HepG2 (cell line): ENCODE results near the gene TRMT1. TPM values are rescaled to one million over a fixed set of nuclear protein-coding genes. Genes with fewer than 3 reads are reported as not detected.

ENCODE experiments used
- AHR ChIP-seq: IDR thresholded peaks from 2 replicates; pipeline ENCODE4 v1.6.1; 2018; ENCODE audit warnings: missing genetic modification reagents, missing compliant biosample characterization
- BCL3 ChIP-seq: sonication (generic); formaldehyde crosslinking; IDR thresholded peaks from 2 replicates; pipeline ENCODE4 v1.5.1; 2020; ENCODE audit warnings: mild to moderate bottlenecking, missing genetic modification reagents, moderate library complexity
- CBX2 ChIP-seq, 2 experiments: fragments of 200-600 bp in 1 of 2; sonication (generic); formaldehyde crosslinking in 1 of 2; IDR thresholded peaks; 2 replicates each; pipeline versions ENCODE4 v1.7.0 to v1.8.1; 2018 to 2022; ENCODE audit warnings: low read depth in 2 of 2, low read length in 1 of 2, mild to moderate bottlenecking in 1 of 2, missing genetic modification reagents in 1 of 2
- CCAR2 ChIP-seq: fragments of 200-400 bp; formaldehyde crosslinking; optimal IDR thresholded peaks from 2 replicates; pipeline ENCODE3; 2018; ENCODE audit warnings: low read depth, mild to moderate bottlenecking, low read length, moderate library complexity
- HHEX ChIP-seq: IDR thresholded peaks from 2 replicates; pipeline ENCODE4 v1.6.1; 2016; ENCODE audit warnings: control low read depth
- MAFK ChIP-seq, 2 experiments: IDR thresholded peaks in 1 of 2; conservative IDR thresholded peaks in 1 of 2; 2 replicates each; pipeline ENCODE4 v1.6.1; 2011; ENCODE audit warnings: improper control_type of control experiment in 2 of 2, low read length in 2 of 2
- NCOA1 ChIP-seq: sonication (generic); formaldehyde crosslinking; IDR thresholded peaks from 2 replicates; pipeline ENCODE4 v1.9.0; 2021; ENCODE audit warnings: missing genetic modification reagents
- NR2C2 ChIP-seq: sonication (generic); formaldehyde crosslinking; IDR thresholded peaks from 2 replicates; pipeline ENCODE4 v1.4.0; 2020; ENCODE audit warnings: missing genetic modification reagents, mild to moderate bottlenecking, moderate library complexity, borderline replicate concordance
- NR2F2 ChIP-seq: IDR thresholded peaks from 2 replicates; pipeline ENCODE4 v1.6.1; 2012; ENCODE audit warnings: low read depth, inconsistent platforms, borderline replicate concordance
- PCBP1 ChIP-seq: fragments of 200-400 bp; formaldehyde crosslinking; IDR thresholded peaks from 2 replicates; pipeline ENCODE4 v1.6.1; 2017; ENCODE audit warnings: mild to moderate bottlenecking, low read depth, low read length, borderline replicate concordance
- PHF8 ChIP-seq: sonication (generic); formaldehyde crosslinking; IDR thresholded peaks from 2 replicates; pipeline ENCODE4 v1.5.0; 2020; ENCODE audit warnings: missing genetic modification reagents
- SP2 ChIP-seq: sonication (generic); formaldehyde crosslinking; IDR thresholded peaks from 2 replicates; pipeline ENCODE4 v1.5.1; 2020; ENCODE audit warnings: mild to moderate bottlenecking, missing genetic modification reagents
- U2AF2 ChIP-seq: fragments of 200-400 bp; formaldehyde crosslinking; IDR thresholded peaks from 2 replicates; pipeline ENCODE4 v1.6.1; 2017; ENCODE audit warnings: low read depth, mild to moderate bottlenecking, low read length
- YY1 ChIP-seq: IDR thresholded peaks from 2 replicates; pipeline ENCODE4 v1.6.1; 2011; ENCODE audit warnings: low read length, low read depth, moderate library complexity, mild to moderate bottlenecking; ENCODE audit not compliant: insufficient read depth, insufficient replicate concordance
- ZFP41 ChIP-seq: sonication (generic); formaldehyde crosslinking; IDR thresholded peaks from 2 replicates; pipeline ENCODE4 v1.4.0; 2020; ENCODE audit warnings: mild to moderate bottlenecking, missing genetic modification reagents, borderline replicate concordance
- ZNF12 ChIP-seq: sonication (generic); formaldehyde crosslinking; IDR thresholded peaks from 2 replicates; pipeline ENCODE4 v1.5.0; 2020; ENCODE audit warnings: missing genetic modification reagents
- ZNF136 ChIP-seq: sonication (generic); formaldehyde crosslinking; IDR thresholded peaks from 2 replicates; pipeline ENCODE4 v1.8.1; 2022; ENCODE audit warnings: low read depth, mild to moderate bottlenecking, moderate library complexity, missing genetic modification reagents
- ZNF235 ChIP-seq: sonication (generic); formaldehyde crosslinking; IDR thresholded peaks from 2 replicates; pipeline ENCODE4 v1.8.1; 2023; ENCODE audit warnings: mild to moderate bottlenecking, missing genetic modification reagents, borderline replicate concordance
- ZNF549 ChIP-seq: sonication (generic); formaldehyde crosslinking; IDR thresholded peaks from 2 replicates; pipeline ENCODE4 v1.5.0; 2020; ENCODE audit warnings: missing genetic modification reagents
- ZNF557 ChIP-seq: sonication (generic); formaldehyde crosslinking; IDR thresholded peaks from 2 replicates; pipeline ENCODE4 v1.4.0; 2020; ENCODE audit warnings: missing genetic modification reagents
- ZNF576 ChIP-seq: sonication (generic); formaldehyde crosslinking; IDR thresholded peaks from 2 replicates; pipeline ENCODE4 v1.4.0; 2020; ENCODE audit warnings: mild to moderate bottlenecking, missing genetic modification reagents
- ZNF83 ChIP-seq: sonication (generic); formaldehyde crosslinking; IDR thresholded peaks from 2 replicates; pipeline ENCODE4 v1.4.0; 2020; ENCODE audit warnings: missing genetic modification reagents, mild to moderate bottlenecking, borderline replicate concordance
- polyA plus RNA-seq, 8 experiments: library from polyadenylated mRNA; depleted of rRNA in 3 of 8; stranded (reverse) in 7 of 8; unstranded in 1 of 8; fragments of >200 nt; fragmentation: Illumina TruSeq in 4 of 8; extraction: Trizol in 4 of 8; gene quantifications; 2 replicates each; pipeline versions ENCODE4 v1.2.1 to v1.2.3, GENCODE V29; 2011 to 2016; ENCODE audit warnings: low read depth in 4 of 8, missing spikeins in 1 of 8, mixed read lengths in 1 of 8; ENCODE audit not compliant: insufficient read depth in 1 of 8
- total RNA-seq, 5 experiments: library from RNA; depleted of rRNA; stranded (reverse); fragments of >200 nt; fragmentation: Illumina TruSeq; extraction: Trizol; gene quantifications; 2 replicates each; pipeline ENCODE4 v1.2.3, GENCODE V29; 2016; ENCODE audit warnings: low read depth in 1 of 5
- TF ChIP-seq, protein P1 (sequence below): sonication (generic); formaldehyde crosslinking; IDR thresholded peaks from 2 replicates; pipeline ENCODE4 v1.8.0; 2022; ENCODE audit warnings: mild to moderate bottlenecking, missing genetic modification reagents, moderate library complexity
- TF ChIP-seq, protein P2 (sequence below): sonication (generic); formaldehyde crosslinking; IDR thresholded peaks from 2 replicates; pipeline ENCODE4 v1.5.0; 2020; ENCODE audit warnings: mild to moderate bottlenecking, missing genetic modification reagents
- TF ChIP-seq, protein P3 (sequence below): sonication (generic); formaldehyde crosslinking; IDR thresholded peaks from 2 replicates; pipeline ENCODE4 v1.8.0; 2022; ENCODE audit warnings: mild to moderate bottlenecking, missing genetic modification reagents, borderline replicate concordance

The TRMT1 gene
- total and polyA plus RNA-seq, 2 of the 13 experiments (the other 11 are each of a cell fraction or from before 2014, with no cell fraction given), result 35.5 to 44.1 TPM

DNA sequence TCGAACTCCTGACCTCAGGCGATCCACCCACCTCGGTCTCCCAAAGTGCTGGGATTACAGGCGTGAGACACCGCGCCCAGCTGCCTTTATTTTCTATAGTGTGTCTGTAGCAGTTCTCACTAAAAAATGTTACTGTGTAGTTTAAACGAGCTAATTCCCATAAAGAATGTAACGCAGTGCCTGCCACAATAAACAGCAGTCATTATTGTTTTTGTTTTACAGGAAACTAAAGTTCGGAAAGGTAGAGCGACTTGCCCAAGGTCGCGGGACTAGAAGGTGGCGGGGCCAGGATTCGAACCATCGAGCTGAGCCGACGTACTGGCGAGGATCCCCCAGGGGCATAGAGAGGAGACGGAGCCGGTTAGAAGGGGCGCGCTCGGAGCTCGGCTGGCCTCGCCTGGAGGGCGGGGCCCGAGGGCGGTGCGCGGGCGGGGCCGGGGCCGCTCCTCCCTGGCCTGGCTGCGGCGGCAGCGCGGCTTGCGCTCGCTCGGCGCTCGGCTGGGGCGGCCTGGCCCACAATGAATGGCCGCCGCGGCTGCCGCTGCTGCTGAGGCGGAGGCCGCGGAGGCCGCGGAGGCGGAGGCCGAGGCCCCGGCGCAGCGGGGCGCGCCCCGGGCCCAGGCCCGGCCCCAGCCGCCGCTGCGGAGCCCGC, 1.4 kb upstream of the TRMT1 start, which contains the start of gene NACC1 (continued):
- no peak for TF ChIP-seq CCAR2
- TF ChIP-seq NR2F2, result no peak
- TF ChIP-seq NCOA1 (CRISPR knock-in tag), result no peak
- TF ChIP-seq NR2C2 (CRISPR knock-in tag), result no peak
- no peak for TF ChIP-seq ZNF235 (CRISPR knock-in tag)
- TF ChIP-seq, protein P1, sequence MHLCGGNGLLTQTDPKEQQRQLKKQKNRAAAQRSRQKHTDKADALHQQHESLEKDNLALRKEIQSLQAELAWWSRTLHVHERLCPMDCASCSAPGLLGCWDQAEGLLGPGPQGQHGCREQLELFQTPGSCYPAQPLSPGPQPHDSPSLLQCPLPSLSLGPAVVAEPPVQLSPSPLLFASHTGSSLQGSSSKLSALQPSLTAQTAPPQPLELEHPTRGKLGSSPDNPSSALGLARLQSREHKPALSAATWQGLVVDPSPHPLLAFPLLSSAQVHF, result no peak
- TF ChIP-seq ZFP41 (CRISPR knock-in tag), result no peak
- TF ChIP-seq BCL3 (CRISPR knock-in tag), result no peak
- no peak for TF ChIP-seq ZNF83 (CRISPR knock-in tag)
- TF ChIP-seq ZNF549, result no peak
- TF ChIP-seq PCBP1, result no peak
- TF ChIP-seq, protein P2, sequence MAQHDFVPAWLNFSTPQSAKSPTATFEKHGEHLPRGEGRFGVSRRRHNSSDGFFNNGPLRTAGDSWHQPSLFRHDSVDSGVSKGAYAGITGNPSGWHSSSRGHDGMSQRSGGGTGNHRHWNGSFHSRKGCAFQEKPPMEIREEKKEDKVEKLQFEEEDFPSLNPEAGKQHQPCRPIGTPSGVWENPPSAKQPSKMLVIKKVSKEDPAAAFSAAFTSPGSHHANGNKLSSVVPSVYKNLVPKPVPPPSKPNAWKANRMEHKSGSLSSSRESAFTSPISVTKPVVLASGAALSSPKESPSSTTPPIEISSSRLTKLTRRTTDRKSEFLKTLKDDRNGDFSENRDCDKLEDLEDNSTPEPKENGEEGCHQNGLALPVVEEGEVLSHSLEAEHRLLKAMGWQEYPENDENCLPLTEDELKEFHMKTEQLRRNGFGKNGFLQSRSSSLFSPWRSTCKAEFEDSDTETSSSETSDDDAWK (CRISPR knock-in tag), result no peak
- TF ChIP-seq YY1, result peak; percentile 94
- peak; percentile 16; the same call in 1 of the 2 replicates for TF ChIP-seq PHF8 (CRISPR knock-in tag)
- TF ChIP-seq ZNF12 (CRISPR knock-in tag), result no peak
- TF ChIP-seq, protein P3, sequence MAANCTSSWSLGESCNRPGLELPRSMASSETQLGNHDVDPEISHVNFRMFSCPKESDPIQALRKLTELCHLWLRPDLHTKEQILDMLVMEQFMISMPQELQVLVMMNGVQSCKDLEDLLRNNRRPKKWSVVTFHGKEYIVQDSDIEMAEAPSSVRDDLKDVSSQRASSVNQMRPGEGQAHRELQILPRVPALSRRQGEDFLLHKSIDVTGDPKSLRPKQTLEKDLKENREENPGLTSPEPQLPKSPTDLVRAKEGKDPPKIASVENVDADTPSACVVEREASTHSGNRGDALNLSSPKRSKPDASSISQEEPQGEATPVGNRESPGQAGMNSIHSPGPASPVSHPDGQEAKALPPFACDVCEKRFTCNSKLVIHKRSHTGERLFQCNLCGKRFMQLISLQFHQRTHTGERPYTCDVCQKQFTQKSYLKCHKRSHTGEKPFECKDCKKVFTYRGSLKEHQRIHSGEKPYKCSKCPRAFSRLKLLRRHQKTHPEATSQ, result no peak
- TF ChIP-seq AHR (CRISPR knock-in tag), result no peak
- TF ChIP-seq U2AF2, result no peak
- no peak for TF ChIP-seq ZNF557
- TF ChIP-seq HHEX (CRISPR knock-in tag), result no peak
- TF ChIP-seq ZNF576 (CRISPR knock-in tag), result no peak
- TF ChIP-seq MAFK (conservative IDR thresholded peaks at IDR 0.05 in 1 of 2, IDR thresholded peaks at IDR 0.05 in 1 of 2; ENCODE audit: low read length in 2 of 2), result no peak
- 0 out of 2 replicates have a peak, but pooled peaks have one; percentile 62 for TF ChIP-seq ZNF136 (CRISPR knock-in tag)
- no peak for TF ChIP-seq SP2 (CRISPR knock-in tag)
- TF ChIP-seq CBX2 (IDR thresholded peaks at IDR 0.05; ENCODE audit: low read depth, low read length), result no peak
- no peak for TF ChIP-seq CBX2 (CRISPR knock-in tag; IDR thresholded peaks at IDR 0.05; ENCODE audit: low read depth)
